ENCODE data around the gene HSPBP1.
A peak's percentile ranks its signal among the peaks of the same experiment; 100 is the strongest.

HSPBP1 gene

GRCh38 chr19:55322204-55322885, 42.4 kb upstream of the HSPBP1 start:
- H3K27ac ChIP-seq (replicated peaks; ENCODE audit: low read length), result no peak overlapping the region
- no peak overlapping the region for H2AFZ ChIP-seq (ENCODE audit: low read length)
- H2BK15ac ChIP-seq (ENCODE audit: low read length), result no peak overlapping the region
- peaks cover 0 to 20% (median 0%) of the 10 kb centered on the region in 3 experiments for H3K27me3 ChIP-seq (ENCODE audit: control insufficient read depth in 3 of 3, insufficient read depth in 3 of 3, low read depth in 1 of 3, low read length in 3 of 3)
- H3K18ac ChIP-seq (ENCODE audit: low read length), result no peak overlapping the region
- H4K91ac ChIP-seq (ENCODE audit: low read depth, low read length, poor library complexity), result no peak overlapping the region
- H2BK5ac ChIP-seq (ENCODE audit: low read length), result no peak overlapping the region
- no peak overlapping the region for H3K9ac ChIP-seq (ENCODE audit: low read depth, low read length, poor library complexity)
- no peak overlapping the region for H3K4me2 ChIP-seq (ENCODE audit: insufficient read depth, low read length, poor library complexity, severe bottlenecking)
- no peak overlapping the region for H2BK12ac ChIP-seq (ENCODE audit: low read length)
- H3K14ac ChIP-seq (ENCODE audit: low read length), result no peak overlapping the region
- no peak overlapping the region for H2BK120ac ChIP-seq (ENCODE audit: low read depth, low read length)
- no peak overlapping the region for H2AK5ac ChIP-seq (ENCODE audit: low read depth, low read length)
- no peak overlapping the region for H3K4me3 ChIP-seq (ENCODE audit: low read length in 2 of 2)
- DNase-seq (ENCODE audit: low spot score), result no peak
- H4K8ac ChIP-seq (ENCODE audit: low read depth, low read length), result no peak overlapping the region
- WGBS, 2 donors (ENCODE audit: extremely low coverage in 2 of 2, insufficient read length in 2 of 2, insufficient replicate concordance in 1 of 2), result no CpG with 5 or more reads among the region's 12 CpGs
- no peak overlapping the region for H3K23ac ChIP-seq (ENCODE audit: low read depth, low read length, poor library complexity)
- H3K4ac ChIP-seq (ENCODE audit: low read length), result no peak overlapping the region
- H3K9me3 ChIP-seq (replicated peaks in 1 of 2; ENCODE audit: control insufficient read depth in 2 of 2, insufficient read depth in 1 of 2, low read depth in 1 of 2, low read length in 2 of 2), result no peaks in the 10 kb centered on the region
- no peaks in the 10 kb centered on the region for H3K79me1 ChIP-seq (ENCODE audit: low read depth, low read length)
- H3K36me3 ChIP-seq (replicated peaks in 1 of 2; ENCODE audit: control insufficient read depth in 2 of 2, insufficient read depth in 2 of 2, low read length in 2 of 2), result no peaks in the 10 kb centered on the region
- peaks cover 0 to 3% of the 10 kb centered on the region in 2 donors for H3K4me1 ChIP-seq (ENCODE audit: control insufficient read depth in 2 of 2, insufficient read depth in 1 of 2, low read depth in 1 of 2, low read length in 2 of 2)

- no CpG with 5 or more reads among the region's 9 CpGs for WGBS, 2 donors (ENCODE audit: extremely low coverage in 2 of 2, insufficient read length in 2 of 2, insufficient replicate concordance in 1 of 2)
- DNase-seq (ENCODE audit: low spot score), result no peak
Measured at GRCh38 chr19:55321466-55322137, 41.7 kb upstream of the HSPBP1 start.

GRCh38 chr19:55320844-55321419, 41.0 kb upstream of the HSPBP1 start:
- Histone ChIP-seq H4K8ac (ENCODE audit: low read depth, low read length) (no peak overlapping the region), H3K9ac (ENCODE audit: low read depth, low read length, poor library complexity) (no peak overlapping the region), H2BK15ac (ENCODE audit: low read length) (peak overlapping the region; percentile 96), H3K23ac (ENCODE audit: low read depth, low read length, poor library complexity) (no peak overlapping the region), H2BK120ac (ENCODE audit: low read depth, low read length) (no peak overlapping the region), H3K4me2 (ENCODE audit: insufficient read depth, low read length, poor library complexity, severe bottlenecking) (no peak overlapping the region), H2AFZ (ENCODE audit: low read length) (peak overlapping the region; percentile 18), H2BK5ac (ENCODE audit: low read length) (no peak overlapping the region), H2AK5ac (ENCODE audit: low read depth, low read length) (no peak overlapping the region), H4K91ac (ENCODE audit: low read depth, low read length, poor library complexity) (no peak overlapping the region), H3K14ac (ENCODE audit: low read length) (no peak overlapping the region), H3K27ac (replicated peaks; ENCODE audit: low read length) (no peak overlapping the region), H3K36me3 (replicated peaks in 1 of 2; ENCODE audit: control insufficient read depth in 2 of 2, insufficient read depth in 2 of 2, low read length in 2 of 2) (no peaks in the 10 kb centered on the region), H2BK12ac (ENCODE audit: low read length) (peak overlapping the region; percentile 58), H3K4me1 (ENCODE audit: control insufficient read depth in 2 of 2, insufficient read depth in 1 of 2, low read depth in 1 of 2, low read length in 2 of 2) (peaks cover 0 to 5% of the 10 kb centered on the region in 2 donors), H3K9me3 (replicated peaks in 1 of 2; ENCODE audit: control insufficient read depth in 2 of 2, insufficient read depth in 1 of 2, low read depth in 1 of 2, low read length in 2 of 2) (no peaks in the 10 kb centered on the region), H3K27me3 (ENCODE audit: control insufficient read depth in 3 of 3, insufficient read depth in 3 of 3, low read depth in 1 of 3, low read length in 3 of 3) (peaks cover 0 to 20% (median 0%) of the 10 kb centered on the region in 3 experiments), H3K79me1 (ENCODE audit: low read depth, low read length) (no peaks in the 10 kb centered on the region), H3K18ac (ENCODE audit: low read length) (peak overlapping the region; percentile 38), H3K4ac (ENCODE audit: low read length) (no peak overlapping the region), H3K4me3 (ENCODE audit: low read length in 2 of 2) (no peak overlapping the region)
- WGBS, 2 donors (ENCODE audit: extremely low coverage in 2 of 2, insufficient read length in 2 of 2, insufficient replicate concordance in 1 of 2), result no CpG with 5 or more reads among the region's 8 CpGs
- no peak for DNase-seq (ENCODE audit: low spot score)

More at GRCh38 chr19:55321466-55322137, 41.7 kb upstream of the HSPBP1 start:
- H3K4me3 ChIP-seq (ENCODE audit: low read length in 2 of 2), result no peak overlapping the region
- H3K23ac ChIP-seq (ENCODE audit: low read depth, low read length, poor library complexity), result no peak overlapping the region
- H2BK12ac ChIP-seq (ENCODE audit: low read length), result peak overlapping the region; percentile 73
- peaks cover 0 to 3% of the 10 kb centered on the region in 2 donors for H3K4me1 ChIP-seq (ENCODE audit: control insufficient read depth in 2 of 2, insufficient read depth in 1 of 2, low read depth in 1 of 2, low read length in 2 of 2)
- no peak overlapping the region for H3K14ac ChIP-seq (ENCODE audit: low read length)
- no peak overlapping the region for H3K9ac ChIP-seq (ENCODE audit: low read depth, low read length, poor library complexity)
- no peak overlapping the region for H3K18ac ChIP-seq (ENCODE audit: low read length)
- H3K27ac ChIP-seq (replicated peaks; ENCODE audit: low read length), result no peak overlapping the region
- no peak overlapping the region for H2BK120ac ChIP-seq (ENCODE audit: low read depth, low read length)
- peaks cover 0 to 20% (median 0%) of the 10 kb centered on the region in 3 experiments for H3K27me3 ChIP-seq (ENCODE audit: control insufficient read depth in 3 of 3, insufficient read depth in 3 of 3, low read depth in 1 of 3, low read length in 3 of 3)
- H3K79me1 ChIP-seq (ENCODE audit: low read depth, low read length), result no peaks in the 10 kb centered on the region
- H3K4me2 ChIP-seq (ENCODE audit: insufficient read depth, low read length, poor library complexity, severe bottlenecking), result no peak overlapping the region
- peak overlapping the region; percentile 26 for H2BK15ac ChIP-seq (ENCODE audit: low read length)
- H4K8ac ChIP-seq (ENCODE audit: low read depth, low read length), result no peak overlapping the region
- H2AFZ ChIP-seq (ENCODE audit: low read length), result peak overlapping the region; percentile 18
- H4K91ac ChIP-seq (ENCODE audit: low read depth, low read length, poor library complexity), result no peak overlapping the region
- H2AK5ac ChIP-seq (ENCODE audit: low read depth, low read length), result no peak overlapping the region
- H3K9me3 ChIP-seq (replicated peaks in 1 of 2; ENCODE audit: control insufficient read depth in 2 of 2, insufficient read depth in 1 of 2, low read depth in 1 of 2, low read length in 2 of 2), result no peaks in the 10 kb centered on the region
- H3K36me3 ChIP-seq (replicated peaks in 1 of 2; ENCODE audit: control insufficient read depth in 2 of 2, insufficient read depth in 2 of 2, low read length in 2 of 2), result no peaks in the 10 kb centered on the region
- no peak overlapping the region for H3K4ac ChIP-seq (ENCODE audit: low read length)
- H2BK5ac ChIP-seq (ENCODE audit: low read length), result no peak overlapping the region

- H3K79me1 ChIP-seq (ENCODE audit: low read depth, low read length), result no peaks in the 10 kb centered on the region
- H2BK12ac ChIP-seq (ENCODE audit: low read length), result no peak overlapping the region
- H3K4ac ChIP-seq (ENCODE audit: low read length), result no peak overlapping the region
- H2BK120ac ChIP-seq (ENCODE audit: low read depth, low read length), result no peak overlapping the region
- no peaks in the 10 kb centered on the region for H3K9me3 ChIP-seq (replicated peaks in 1 of 2; ENCODE audit: control insufficient read depth in 2 of 2, insufficient read depth in 1 of 2, low read depth in 1 of 2, low read length in 2 of 2)
- H3K23ac ChIP-seq (ENCODE audit: low read depth, low read length, poor library complexity), result no peak overlapping the region
- H4K8ac ChIP-seq (ENCODE audit: low read depth, low read length), result no peak overlapping the region
- H3K14ac ChIP-seq (ENCODE audit: low read length), result peak overlapping the region; percentile 85
- H2BK15ac ChIP-seq (ENCODE audit: low read length), result peak overlapping the region; percentile 84
- peak overlapping the region; percentile 47 for H2AK5ac ChIP-seq (ENCODE audit: low read depth, low read length)
- H3K27me3 ChIP-seq (ENCODE audit: control insufficient read depth in 3 of 3, insufficient read depth in 3 of 3, low read depth in 1 of 3, low read length in 3 of 3), result peaks cover 0 to 17% (median 0%) of the 10 kb centered on the region in 3 experiments
- peaks cover 0 to 5% of the 10 kb centered on the region in 2 donors for H3K4me1 ChIP-seq (ENCODE audit: control insufficient read depth in 2 of 2, insufficient read depth in 1 of 2, low read depth in 1 of 2, low read length in 2 of 2)
- no peak overlapping the region for H3K27ac ChIP-seq (replicated peaks; ENCODE audit: low read length)
- peak overlapping the region; percentile 87 for H2AFZ ChIP-seq (ENCODE audit: low read length)
- peak overlapping the region; percentile 64 for H3K4me2 ChIP-seq (ENCODE audit: insufficient read depth, low read length, poor library complexity, severe bottlenecking)
- peak overlapping the region in 1 of 2 donors; percentile 65 for H3K4me3 ChIP-seq (ENCODE audit: low read length in 2 of 2)
- H3K36me3 ChIP-seq (replicated peaks in 1 of 2; ENCODE audit: control insufficient read depth in 2 of 2, insufficient read depth in 2 of 2, low read length in 2 of 2), result no peaks in the 10 kb centered on the region
- peak; percentile 72 for DNase-seq (ENCODE audit: low spot score)
- no CpG with 5 or more reads among the region's 21 CpGs for WGBS, 2 donors (ENCODE audit: extremely low coverage in 2 of 2, insufficient read length in 2 of 2, insufficient replicate concordance in 1 of 2)
- peak overlapping the region; percentile 90 for H3K18ac ChIP-seq (ENCODE audit: low read length)
- H3K9ac ChIP-seq (ENCODE audit: low read depth, low read length, poor library complexity), result peak overlapping the region; percentile 67
- no peak overlapping the region for H2BK5ac ChIP-seq (ENCODE audit: low read length)
- no peak overlapping the region for H4K91ac ChIP-seq (ENCODE audit: low read depth, low read length, poor library complexity)
Measured at GRCh38 chr19:55319785-55320184, 39.9 kb upstream of the HSPBP1 start.
